ENCODE measurements around the gene LAIR2. TPM values are rescaled to one million over a fixed set of nuclear protein-coding genes. Genes with fewer than 3 reads are reported as not detected.

Gene LAIR2
- total RNA-seq, 4 donors from 2014 or later: not detected

GRCh38 chr19:54469496-54469934, 33.1 kb upstream of the LAIR2 start:
- TF ChIP-seq, protein P1, sequence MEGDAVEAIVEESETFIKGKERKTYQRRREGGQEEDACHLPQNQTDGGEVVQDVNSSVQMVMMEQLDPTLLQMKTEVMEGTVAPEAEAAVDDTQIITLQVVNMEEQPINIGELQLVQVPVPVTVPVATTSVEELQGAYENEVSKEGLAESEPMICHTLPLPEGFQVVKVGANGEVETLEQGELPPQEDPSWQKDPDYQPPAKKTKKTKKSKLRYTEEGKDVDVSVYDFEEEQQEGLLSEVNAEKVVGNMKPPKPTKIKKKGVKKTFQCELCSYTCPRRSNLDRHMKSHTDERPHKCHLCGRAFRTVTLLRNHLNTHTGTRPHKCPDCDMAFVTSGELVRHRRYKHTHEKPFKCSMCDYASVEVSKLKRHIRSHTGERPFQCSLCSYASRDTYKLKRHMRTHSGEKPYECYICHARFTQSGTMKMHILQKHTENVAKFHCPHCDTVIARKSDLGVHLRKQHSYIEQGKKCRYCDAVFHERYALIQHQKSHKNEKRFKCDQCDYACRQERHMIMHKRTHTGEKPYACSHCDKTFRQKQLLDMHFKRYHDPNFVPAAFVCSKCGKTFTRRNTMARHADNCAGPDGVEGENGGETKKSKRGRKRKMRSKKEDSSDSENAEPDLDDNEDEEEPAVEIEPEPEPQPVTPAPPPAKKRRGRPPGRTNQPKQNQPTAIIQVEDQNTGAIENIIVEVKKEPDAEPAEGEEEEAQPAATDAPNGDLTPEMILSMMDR (IDR thresholded peaks at IDR 0.05; ENCODE audit: low read depth): no peak

GRCh38 chr19:54470276-54470887, 32.2 kb upstream of the LAIR2 start:
- TF ChIP-seq, protein P1 (IDR thresholded peaks at IDR 0.05; ENCODE audit: low read depth): no peak

DNA sequence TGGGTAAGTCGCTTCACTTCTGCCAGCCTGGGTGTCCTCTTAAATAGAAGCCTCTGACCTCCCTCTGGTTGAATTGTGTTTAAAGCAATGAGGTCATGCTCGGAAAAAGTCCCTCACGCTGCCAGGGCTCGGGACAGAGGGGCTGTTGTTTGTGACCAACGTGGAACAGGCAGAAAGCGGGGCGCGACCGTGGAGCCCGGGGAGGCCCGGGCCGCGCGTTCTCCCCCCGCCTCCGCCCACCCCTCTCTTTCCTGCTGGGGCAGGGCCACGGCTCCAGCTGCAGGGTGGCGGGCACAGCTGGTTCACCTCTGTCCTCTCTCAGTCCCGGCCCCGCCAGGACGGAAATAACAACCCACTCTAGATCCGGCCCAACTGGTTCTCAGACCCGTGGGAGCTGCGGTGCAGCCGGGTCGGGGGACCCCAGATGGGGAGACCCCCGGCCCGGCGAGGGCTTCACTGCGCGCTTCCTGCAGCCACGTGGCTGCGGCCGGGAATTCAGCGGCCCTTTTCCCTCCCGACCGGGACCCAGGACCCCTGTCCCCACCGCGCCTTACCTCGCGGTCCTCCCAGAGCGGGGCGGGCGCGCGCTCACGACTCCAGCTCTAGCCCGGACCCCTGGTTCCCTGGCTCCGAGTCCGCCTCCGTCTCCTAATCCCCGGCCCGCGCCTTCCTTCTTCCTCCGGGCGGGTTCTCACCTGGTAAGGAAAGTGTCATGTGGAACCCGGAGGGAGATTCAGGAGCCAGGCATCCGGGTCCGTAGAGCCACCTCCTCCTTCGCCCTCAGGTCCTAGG, 31.4 kb upstream of the LAIR2 start:
- TF ChIP-seq, protein P1 (IDR thresholded peaks at IDR 0.05; ENCODE audit: low read depth): no peak

- TF ChIP-seq, protein P1 (IDR thresholded peaks at IDR 0.05; ENCODE audit: low read depth): no peak
Measured at GRCh38 chr19:54473071-54473891, 29.4 kb upstream of the LAIR2 start, which contains the start of gene CDC42EP5. TSS of gene CDC42EP5 (minus strand) at chr19:54473296. CDS start at chr19:54465547, 7,749 bp downstream.

DNA sequence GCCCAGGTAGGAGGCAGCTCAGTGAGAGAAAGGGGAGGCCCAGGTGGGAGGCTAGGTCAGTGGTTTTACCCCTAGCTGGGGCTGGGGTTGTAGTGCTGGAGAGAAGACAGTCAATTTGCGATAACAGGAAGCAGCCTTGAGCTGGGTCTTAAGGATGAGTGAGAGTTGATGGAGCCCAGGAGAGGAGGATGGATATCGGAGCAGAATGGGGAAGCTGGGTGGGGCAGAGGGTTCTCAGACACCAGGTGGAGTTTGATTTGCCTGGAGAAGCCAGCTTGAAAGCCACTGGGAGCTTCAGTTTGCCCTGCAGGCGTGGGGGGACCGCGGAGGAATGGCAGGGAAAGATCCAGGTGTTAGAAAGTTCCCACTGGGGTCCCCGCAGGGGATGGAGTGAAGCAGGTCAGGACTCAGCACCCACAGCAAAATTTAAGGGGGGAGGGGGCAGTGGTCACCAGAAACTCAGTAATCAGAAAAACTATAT, 28.7 kb upstream of the LAIR2 start:
- TF ChIP-seq, protein P1 (IDR thresholded peaks at IDR 0.05; ENCODE audit: low read depth): no peak

DNA sequence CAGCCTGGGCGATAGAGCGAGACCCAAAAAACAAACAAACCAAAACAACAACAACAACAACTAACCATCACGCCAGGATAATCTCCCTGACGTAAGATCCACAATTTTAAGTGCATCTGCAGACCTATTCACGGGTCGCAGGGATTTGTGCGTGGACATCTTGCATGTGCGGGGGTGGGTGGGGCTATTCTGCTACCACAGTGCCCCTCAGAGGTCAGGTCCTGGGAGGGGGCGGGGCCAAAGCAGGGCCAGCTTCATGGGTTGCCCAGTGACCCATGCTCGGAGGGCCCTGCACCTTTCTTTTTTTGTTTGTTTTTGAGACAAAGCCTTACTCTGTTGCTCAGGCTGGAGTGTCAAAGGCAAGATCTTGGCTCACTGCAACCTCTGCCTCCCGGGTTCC, 26.9 kb upstream of the LAIR2 start:
- TF ChIP-seq, protein P1 (IDR thresholded peaks at IDR 0.05; ENCODE audit: low read depth): no peak
